K562 (cell line): ENCODE results near the gene TSSK2. TPM values are rescaled to one million over a fixed set of nuclear protein-coding genes. Genes with fewer than 3 reads are reported as not detected.

Experiments
- CCAR2 ChIP-seq: fragments of 200-400 bp; formaldehyde crosslinking; IDR thresholded peaks from 2 replicates; pipeline ENCODE4 v1.6.1; 2017; ENCODE audit warnings: mild to moderate bottlenecking, low read depth, low read length
- DIDO1 ChIP-seq: fragments of 450-650 bp; IDR thresholded peaks from 2 replicates; pipeline ENCODE4 v1.6.1; 2016; ENCODE audit warnings: low read depth, missing biosample characterization, missing genetic modification characterization
- FUS ChIP-seq: fragments of 200-400 bp; formaldehyde crosslinking; optimal IDR thresholded peaks from 2 replicates; pipeline ENCODE3; 2017; ENCODE audit warnings: low read depth, low read length
- GTF2B ChIP-seq: IDR thresholded peaks from 2 replicates; pipeline ENCODE4 v1.6.1; 2011; ENCODE audit not compliant: insufficient read length; ENCODE audit errors: extremely low read depth
- MYC ChIP-seq, 2 experiments: fragments of 250-450 bp in 1 of 2; sonication (Bioruptor Pico) in 1 of 2; IDR thresholded peaks; 2 replicates each; pipeline versions ENCODE4 v1.5.1 to v1.6.1; 2012 to 2021; ENCODE audit warnings: low read depth in 2 of 2, borderline replicate concordance in 1 of 2, improper control_type of control experiment in 1 of 2, low read length in 1 of 2, mild to moderate bottlenecking in 1 of 2, moderate library complexity in 1 of 2
- NR2C1 ChIP-seq, 2 experiments: fragments of 450-650 bp; IDR thresholded peaks; 2 replicates each; pipeline ENCODE4 v1.6.1; 2017; ENCODE audit warnings: mild to moderate bottlenecking in 2 of 2, antibody characterized with exemption in 1 of 2, inconsistent platforms in 1 of 2, missing compliant biosample characterization in 1 of 2, missing genetic modification characterization in 1 of 2
- POLR2AphosphoS2 ChIP-seq: IDR thresholded peaks from 2 replicates; pipeline ENCODE4 v1.6.1; 2012; ENCODE audit warnings: low read length, improper control_type of control experiment
- RBM14 ChIP-seq: fragments of 200-400 bp; formaldehyde crosslinking; IDR thresholded peaks from 2 replicates; pipeline ENCODE4 v1.6.1; 2018; ENCODE audit warnings: low read depth, mild to moderate bottlenecking, low read length, moderate library complexity, borderline replicate concordance; ENCODE audit not compliant: insufficient read depth
- SMARCA4 ChIP-seq: fragments of 450-650 bp; IDR thresholded peaks from 2 replicates; pipeline ENCODE4 v1.6.1; 2016
- SPI1 ChIP-seq: IDR thresholded peaks from 2 replicates; pipeline ENCODE4 v1.6.1; 2011; ENCODE audit warnings: low read depth, low read length, control low read depth, borderline replicate concordance
- ZC3H8 ChIP-seq: fragments of 450-650 bp; IDR thresholded peaks from 2 replicates; pipeline ENCODE4 v1.6.1; 2017
- ZNF354B ChIP-seq: fragments of 250-450 bp; sonication (Bioruptor Pico); IDR thresholded peaks from 2 replicates; pipeline ENCODE4 v1.4.0; 2020
- ZNF699 ChIP-seq: fragments of 250-450 bp; sonication (Bioruptor Pico); IDR thresholded peaks from 2 replicates; pipeline ENCODE4 v1.8.0; 2021; ENCODE audit warnings: mild to moderate bottlenecking, moderate library complexity; ENCODE audit not compliant: insufficient replicate concordance
- polyA plus RNA-seq, 8 experiments: library from polyadenylated mRNA; depleted of rRNA in 4 of 8; stranded (reverse) in 5 of 8; unstranded in 3 of 8; fragments of >200 nt; fragmentation: Nextera tagmentation in 2 of 8; fragmentation: Illumina TruSeq in 1 of 8; extraction: Ambion mirVana in 2 of 8; extraction: Trizol in 1 of 8; gene quantifications; 2 replicates each; pipeline versions ENCODE4 v1.2.1 to v1.2.3, GENCODE V29; 2011 to 2014; ENCODE audit warnings: inconsistent platforms in 1 of 8, missing spikeins in 1 of 8
- total RNA-seq, 7 experiments: library from RNA; depleted of rRNA in 6 of 7; stranded (reverse); fragments of >200 nt in 6 of 7; fragmentation: Illumina TruSeq in 2 of 7; extraction: Trizol in 2 of 7; gene quantifications; 2 replicates each; pipeline versions ENCODE4 v1.2.1 to v1.2.3, GENCODE V29; 2011 to 2021; ENCODE audit warnings: low replicate concordance in 1 of 7
- TF ChIP-seq, protein P1 (sequence below), 2 experiments: fragments of 450-650 bp in 1 of 2; IDR thresholded peaks; 2 replicates each; pipeline ENCODE4 v1.6.1; 2011 to 2017; ENCODE audit warnings: low read depth in 2 of 2, antibody characterized with exemption in 1 of 2, borderline replicate concordance in 1 of 2, low read length in 1 of 2, mild to moderate bottlenecking in 1 of 2, mixed read lengths in 1 of 2; ENCODE audit not compliant: control insufficient read depth in 1 of 2
- TF ChIP-seq, protein P2 (sequence below): fragments of 450-650 bp; conservative IDR thresholded peaks from 2 replicates; pipeline ENCODE4 v1.6.1; 2016; ENCODE audit warnings: missing genetic modification characterization, low read depth, mild to moderate bottlenecking, missing compliant biosample characterization, moderate library complexity
- TF ChIP-seq, protein P3 (sequence below): sonication (generic); IDR thresholded peaks from 2 replicates; pipeline ENCODE4 v1.6.1; 2016

Gene TSSK2
- total and polyA plus RNA-seq, 9 of the 15 experiments (the other 6 are each of a cell fraction or from before 2014, with no cell fraction given) = 0.04 TPM; not detected in 8

DNA sequence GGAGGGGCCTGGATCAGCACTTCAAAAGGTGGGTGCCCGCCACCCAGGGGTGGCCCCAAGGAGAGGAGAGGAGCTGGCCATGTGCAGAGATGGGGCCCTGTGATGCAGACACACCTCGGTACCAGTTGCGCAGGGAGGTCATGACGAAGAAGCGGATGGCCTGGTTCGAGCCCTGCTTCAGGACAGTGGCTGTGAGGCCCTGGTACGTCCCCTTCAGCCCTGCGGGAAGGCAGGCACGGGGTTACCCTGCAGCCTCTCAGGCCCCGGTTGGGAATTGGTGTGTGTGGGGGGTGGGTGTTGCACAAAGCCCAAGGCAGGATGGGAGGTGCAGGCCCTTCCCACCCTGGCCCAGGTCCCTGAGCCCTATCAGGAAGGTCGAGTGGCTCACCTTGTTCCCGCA is 45.6 kb downstream of the TSSK2 start (continued):
- TF ChIP-seq, protein P1, sequence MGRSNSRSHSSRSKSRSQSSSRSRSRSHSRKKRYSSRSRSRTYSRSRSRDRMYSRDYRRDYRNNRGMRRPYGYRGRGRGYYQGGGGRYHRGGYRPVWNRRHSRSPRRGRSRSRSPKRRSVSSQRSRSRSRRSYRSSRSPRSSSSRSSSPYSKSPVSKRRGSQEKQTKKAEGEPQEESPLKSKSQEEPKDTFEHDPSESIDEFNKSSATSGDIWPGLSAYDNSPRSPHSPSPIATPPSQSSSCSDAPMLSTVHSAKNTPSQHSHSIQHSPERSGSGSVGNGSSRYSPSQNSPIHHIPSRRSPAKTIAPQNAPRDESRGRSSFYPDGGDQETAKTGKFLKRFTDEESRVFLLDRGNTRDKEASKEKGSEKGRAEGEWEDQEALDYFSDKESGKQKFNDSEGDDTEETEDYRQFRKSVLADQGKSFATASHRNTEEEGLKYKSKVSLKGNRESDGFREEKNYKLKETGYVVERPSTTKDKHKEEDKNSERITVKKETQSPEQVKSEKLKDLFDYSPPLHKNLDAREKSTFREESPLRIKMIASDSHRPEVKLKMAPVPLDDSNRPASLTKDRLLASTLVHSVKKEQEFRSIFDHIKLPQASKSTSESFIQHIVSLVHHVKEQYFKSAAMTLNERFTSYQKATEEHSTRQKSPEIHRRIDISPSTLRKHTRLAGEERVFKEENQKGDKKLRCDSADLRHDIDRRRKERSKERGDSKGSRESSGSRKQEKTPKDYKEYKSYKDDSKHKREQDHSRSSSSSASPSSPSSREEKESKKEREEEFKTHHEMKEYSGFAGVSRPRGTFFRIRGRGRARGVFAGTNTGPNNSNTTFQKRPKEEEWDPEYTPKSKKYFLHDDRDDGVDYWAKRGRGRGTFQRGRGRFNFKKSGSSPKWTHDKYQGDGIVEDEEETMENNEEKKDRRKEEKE (IDR thresholded peaks at IDR 0.05; ENCODE audit: borderline replicate concordance in 1 of 2, control insufficient read depth in 1 of 2, low read depth in 2 of 2, low read length in 1 of 2) = no peak
- TF ChIP-seq, protein P2, sequence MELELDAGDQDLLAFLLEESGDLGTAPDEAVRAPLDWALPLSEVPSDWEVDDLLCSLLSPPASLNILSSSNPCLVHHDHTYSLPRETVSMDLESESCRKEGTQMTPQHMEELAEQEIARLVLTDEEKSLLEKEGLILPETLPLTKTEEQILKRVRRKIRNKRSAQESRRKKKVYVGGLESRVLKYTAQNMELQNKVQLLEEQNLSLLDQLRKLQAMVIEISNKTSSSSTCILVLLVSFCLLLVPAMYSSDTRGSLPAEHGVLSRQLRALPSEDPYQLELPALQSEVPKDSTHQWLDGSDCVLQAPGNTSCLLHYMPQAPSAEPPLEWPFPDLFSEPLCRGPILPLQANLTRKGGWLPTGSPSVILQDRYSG = no peak
- TF ChIP-seq POLR2AphosphoS2 = peak; percentile 16; the same call in 1 of the 2 replicates
- TF ChIP-seq GTF2B = no peak
- no peak for TF ChIP-seq SMARCA4
- TF ChIP-seq SPI1 = no peak
- TF ChIP-seq MYC (IDR thresholded peaks at IDR 0.05; ENCODE audit: low read depth, low read length) = no peak
- TF ChIP-seq MYC (CRISPR knock-in tag; IDR thresholded peaks at IDR 0.05; ENCODE audit: borderline replicate concordance, low read depth) = peak; percentile 44; the same call in 1 of the 2 replicates
- no peak for TF ChIP-seq ZNF354B (CRISPR knock-in tag)
- no peak for TF ChIP-seq DIDO1
- no peak for TF ChIP-seq FUS
- TF ChIP-seq RBM14 = no peak
- TF ChIP-seq ZC3H8 = no peak
- no peak for TF ChIP-seq CCAR2
- no peak for TF ChIP-seq ZNF699
- no peak for TF ChIP-seq NR2C1 (IDR thresholded peaks at IDR 0.05)
- no peak for TF ChIP-seq NR2C1 (tag; IDR thresholded peaks at IDR 0.05)
- TF ChIP-seq, protein P3, sequence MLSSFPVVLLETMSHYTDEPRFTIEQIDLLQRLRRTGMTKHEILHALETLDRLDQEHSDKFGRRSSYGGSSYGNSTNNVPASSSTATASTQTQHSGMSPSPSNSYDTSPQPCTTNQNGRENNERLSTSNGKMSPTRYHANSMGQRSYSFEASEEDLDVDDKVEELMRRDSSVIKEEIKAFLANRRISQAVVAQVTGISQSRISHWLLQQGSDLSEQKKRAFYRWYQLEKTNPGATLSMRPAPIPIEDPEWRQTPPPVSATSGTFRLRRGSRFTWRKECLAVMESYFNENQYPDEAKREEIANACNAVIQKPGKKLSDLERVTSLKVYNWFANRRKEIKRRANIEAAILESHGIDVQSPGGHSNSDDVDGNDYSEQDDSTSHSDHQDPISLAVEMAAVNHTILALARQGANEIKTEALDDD = no peak
